Hepatocyte (in vitro differentiated cells): ENCODE data around the gene RUNX1. TPM values are rescaled to one million over a fixed set of nuclear protein-coding genes. Genes with fewer than 3 reads are reported as not detected.
A peak's percentile ranks its signal among the peaks of the same experiment; 100 is the strongest.

Experiments
- DNase-seq: peaks from one replicate; pipeline ENCODE4 v3.0.0-alpha.2; 2016; ENCODE audit warnings: low spot score
- H2AFZ ChIP-seq: fragments of 200-600 bp; sonication (generic); 2 replicates; pipeline ENCODE4 v1.6.0; 2016; ENCODE audit warnings: antibody characterized with exemption, mild to moderate bottlenecking
- H3K27ac ChIP-seq: fragments of 200-600 bp; sonication (generic); 2 replicates; pipeline ENCODE4 v1.5.1; 2016; ENCODE audit warnings: mild to moderate bottlenecking
- H3K27me3 ChIP-seq: fragments of 200-600 bp; sonication (generic); 2 replicates; pipeline ENCODE4 v1.6.1; 2016
- H3K36me3 ChIP-seq: fragments of 200-600 bp; sonication (generic); replicated peaks from 2 replicates; pipeline ENCODE4 v1.5.1; 2016; ENCODE audit warnings: low read depth; ENCODE audit not compliant: insufficient read depth
- H3K4me1 ChIP-seq: fragments of 200-600 bp; sonication (generic); 2 replicates; pipeline ENCODE4 v1.5.1; 2016; ENCODE audit warnings: mild to moderate bottlenecking, moderate library complexity; ENCODE audit not compliant: insufficient read depth
- H3K4me2 ChIP-seq: fragments of 200-600 bp; sonication (generic); 2 replicates; pipeline ENCODE4 v1.6.0; 2016
- H3K4me3 ChIP-seq: fragments of 200-600 bp; sonication (generic); 2 replicates; pipeline ENCODE4 v1.5.1; 2016; ENCODE audit warnings: mild to moderate bottlenecking
- H3K79me2 ChIP-seq: fragments of 200-600 bp; sonication (generic); 2 replicates; pipeline ENCODE4 v1.6.0; 2017; ENCODE audit warnings: mild to moderate bottlenecking
- H3K9me2 ChIP-seq: fragments of 200-600 bp; sonication (generic); replicated peaks from 2 replicates; pipeline ENCODE4 v1.6.0; 2017; ENCODE audit warnings: mild to moderate bottlenecking; ENCODE audit not compliant: insufficient read depth
- H3K9me3 ChIP-seq: fragments of 200-600 bp; sonication (generic); 2 replicates; pipeline ENCODE4 v1.5.1; 2016; ENCODE audit warnings: low read depth, mild to moderate bottlenecking
- H4K20me1 ChIP-seq: fragments of 200-600 bp; sonication (generic); 2 replicates; pipeline ENCODE4 v1.6.0; 2016; ENCODE audit warnings: mild to moderate bottlenecking; ENCODE audit not compliant: insufficient read depth, poor library complexity, severe bottlenecking
- EZH2 ChIP-seq: fragments of 200-600 bp; sonication (generic); IDR thresholded peaks from 2 replicates; pipeline ENCODE4 v1.6.1; 2016; ENCODE audit warnings: antibody characterized with exemption, mild to moderate bottlenecking, borderline replicate concordance
- EZH2phosphoT487 ChIP-seq: fragments of 200-600 bp; sonication (generic); IDR thresholded peaks from one replicate; pipeline ENCODE4 v1.6.1; 2018; ENCODE audit warnings: antibody characterized with exemption, mild to moderate bottlenecking, low read depth, moderate library complexity; ENCODE audit not compliant: unreplicated experiment, severe bottlenecking
- WGBS: methylation state at CpG from one replicate; pipeline ENCODE4 v1.1.6; 2016; ENCODE audit warnings: low lambda C conversion rate; ENCODE audit errors: missing lambda C conversion rate; 5-methylcytosine and 5-hydroxymethylcytosine counted together
- polyA plus RNA-seq: library from polyadenylated mRNA; unstranded; fragments of >200 nt; fragmentation: Nextera tagmentation; extraction: Ambion mirVana; gene quantifications from 2 replicates; pipeline ENCODE4 v1.2.1, GENCODE V29; 2016
- total RNA-seq: library from RNA; depleted of rRNA; stranded (reverse); fragments of >200 nt; gene quantifications from 2 replicates; pipeline ENCODE4 v1.2.3, GENCODE V29; 2014
- TF ChIP-seq, protein P1 (sequence below): fragments of 200-600 bp; sonication (generic); IDR thresholded peaks from 2 replicates; pipeline ENCODE4 v1.5.1; 2016; ENCODE audit warnings: antibody characterized with exemption, mild to moderate bottlenecking; ENCODE audit not compliant: poor library complexity

Gene RUNX1
- total and polyA plus RNA-seq, 2 experiments from 2014 or later: 8.5 to 10.9 TPM

DNA sequence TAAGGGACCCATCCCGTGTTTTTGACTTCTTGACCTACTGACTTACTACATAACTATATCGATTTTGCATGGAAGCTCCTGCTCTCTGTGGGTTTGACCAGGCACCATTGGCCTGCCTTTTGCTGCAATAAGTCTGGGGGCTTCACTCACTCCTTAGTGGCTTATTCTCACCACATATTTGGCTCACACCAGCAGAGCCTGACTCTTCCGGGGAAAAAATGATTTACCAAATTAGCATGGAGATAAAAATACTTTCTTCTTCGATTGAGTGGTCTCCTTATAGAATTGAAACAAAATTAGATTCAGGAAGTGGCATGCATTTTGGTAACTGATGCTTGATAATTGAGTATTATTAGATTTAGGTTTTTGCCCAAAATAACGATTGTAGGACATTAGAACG is 129.7 kb downstream of the RUNX1 start:
- H3K4me3 ChIP-seq: no peak overlapping the region
- no peaks in the 10 kb centered on the region for H3K79me2 ChIP-seq
- no peaks in the 10 kb centered on the region for H3K9me3 ChIP-seq
- H3K36me3 ChIP-seq: no peaks in the 10 kb centered on the region
- peaks cover 12% of the 10 kb centered on the region for H3K4me1 ChIP-seq
- H3K27ac ChIP-seq: no peak overlapping the region
- H2AFZ ChIP-seq: no peak overlapping the region
- no peak overlapping the region for H3K4me2 ChIP-seq
- no peaks in the 10 kb centered on the region for H3K27me3 ChIP-seq
- no peaks in the 10 kb centered on the region for H4K20me1 ChIP-seq
- DNase-seq: no peak
- TF ChIP-seq EZH2phosphoT487: no peak
- TF ChIP-seq, protein P1, sequence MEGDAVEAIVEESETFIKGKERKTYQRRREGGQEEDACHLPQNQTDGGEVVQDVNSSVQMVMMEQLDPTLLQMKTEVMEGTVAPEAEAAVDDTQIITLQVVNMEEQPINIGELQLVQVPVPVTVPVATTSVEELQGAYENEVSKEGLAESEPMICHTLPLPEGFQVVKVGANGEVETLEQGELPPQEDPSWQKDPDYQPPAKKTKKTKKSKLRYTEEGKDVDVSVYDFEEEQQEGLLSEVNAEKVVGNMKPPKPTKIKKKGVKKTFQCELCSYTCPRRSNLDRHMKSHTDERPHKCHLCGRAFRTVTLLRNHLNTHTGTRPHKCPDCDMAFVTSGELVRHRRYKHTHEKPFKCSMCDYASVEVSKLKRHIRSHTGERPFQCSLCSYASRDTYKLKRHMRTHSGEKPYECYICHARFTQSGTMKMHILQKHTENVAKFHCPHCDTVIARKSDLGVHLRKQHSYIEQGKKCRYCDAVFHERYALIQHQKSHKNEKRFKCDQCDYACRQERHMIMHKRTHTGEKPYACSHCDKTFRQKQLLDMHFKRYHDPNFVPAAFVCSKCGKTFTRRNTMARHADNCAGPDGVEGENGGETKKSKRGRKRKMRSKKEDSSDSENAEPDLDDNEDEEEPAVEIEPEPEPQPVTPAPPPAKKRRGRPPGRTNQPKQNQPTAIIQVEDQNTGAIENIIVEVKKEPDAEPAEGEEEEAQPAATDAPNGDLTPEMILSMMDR: no peak
- no peak for TF ChIP-seq EZH2
- WGBS: 75% methylated on average over 6 of the region's 6 CpGs
- H3K9me2 ChIP-seq: no peaks in the 10 kb centered on the region

DNA sequence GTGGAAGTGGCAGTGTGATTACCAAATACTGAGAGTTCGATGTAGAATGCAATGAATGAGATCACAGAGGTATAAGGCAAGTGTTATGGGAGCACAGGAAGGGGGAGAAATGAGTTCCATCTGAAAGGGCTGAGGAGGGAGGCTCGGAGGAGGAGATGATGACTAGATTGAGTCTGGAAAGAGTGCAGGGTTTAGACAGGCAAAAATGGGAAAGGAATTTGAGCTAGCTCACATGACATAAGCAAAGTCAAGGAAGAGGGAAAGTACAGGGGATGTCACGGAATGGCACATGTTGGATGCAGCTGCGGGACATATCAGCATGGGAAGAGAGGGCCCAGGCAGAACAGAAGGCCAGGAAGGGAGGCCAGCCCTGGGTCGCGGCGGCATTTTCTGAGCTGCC is 132.7 kb downstream of the RUNX1 start:
- no peaks in the 10 kb centered on the region for H3K9me2 ChIP-seq
- no peaks in the 10 kb centered on the region for H3K36me3 ChIP-seq
- no peak overlapping the region for H3K4me3 ChIP-seq
- H3K79me2 ChIP-seq: no peaks in the 10 kb centered on the region
- H3K9me3 ChIP-seq: no peaks in the 10 kb centered on the region
- H3K27ac ChIP-seq: no peak overlapping the region
- no peak overlapping the region for H3K4me2 ChIP-seq
- no peaks in the 10 kb centered on the region for H3K27me3 ChIP-seq
- no peak overlapping the region for H2AFZ ChIP-seq
- WGBS: 81% methylated on average over 7 of the region's 7 CpGs
- TF ChIP-seq EZH2phosphoT487 (no peak), EZH2 (no peak)
- no peaks in the 10 kb centered on the region for H4K20me1 ChIP-seq
- no peak for DNase-seq
- H3K4me1 ChIP-seq: peaks cover 16% of the 10 kb centered on the region

DNA sequence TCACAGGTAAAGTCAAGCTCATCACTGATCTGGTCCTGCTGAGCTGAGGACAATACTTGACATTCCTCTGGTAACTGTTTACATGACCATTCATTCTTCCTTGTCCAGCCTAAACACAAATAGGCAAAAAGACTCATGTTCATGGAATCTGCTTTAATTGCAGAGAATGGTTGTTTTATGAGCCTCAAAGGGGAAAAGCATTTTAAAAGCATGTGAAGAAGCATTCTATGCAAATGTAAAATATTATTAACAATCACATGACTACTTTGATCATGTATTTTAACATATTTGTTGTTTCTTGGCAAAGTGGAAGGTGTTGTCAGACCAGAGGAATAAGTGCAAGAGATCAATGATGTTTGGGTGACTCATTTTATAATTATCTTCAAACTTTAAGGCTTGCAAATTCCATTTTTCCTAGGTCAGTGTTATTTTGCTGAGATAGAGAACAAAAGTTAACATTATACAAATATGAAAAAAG is 133.7 kb downstream of the RUNX1 start:
- H3K36me3 ChIP-seq: no peaks in the 10 kb centered on the region
- peaks cover 16% of the 10 kb centered on the region for H3K4me1 ChIP-seq
- no peaks in the 10 kb centered on the region for H3K9me3 ChIP-seq
- H2AFZ ChIP-seq: no peak overlapping the region
- H3K4me3 ChIP-seq: no peak overlapping the region
- DNase-seq: no peak
- no peak overlapping the region for H3K4me2 ChIP-seq
- H3K27ac ChIP-seq: no peak overlapping the region
- H4K20me1 ChIP-seq: no peaks in the 10 kb centered on the region
- H3K9me2 ChIP-seq: no peaks in the 10 kb centered on the region
- no peaks in the 10 kb centered on the region for H3K79me2 ChIP-seq
- TF ChIP-seq, protein P1: no peak
- TF ChIP-seq EZH2: no peak
- TF ChIP-seq EZH2phosphoT487: no peak
- H3K27me3 ChIP-seq: no peaks in the 10 kb centered on the region

DNA sequence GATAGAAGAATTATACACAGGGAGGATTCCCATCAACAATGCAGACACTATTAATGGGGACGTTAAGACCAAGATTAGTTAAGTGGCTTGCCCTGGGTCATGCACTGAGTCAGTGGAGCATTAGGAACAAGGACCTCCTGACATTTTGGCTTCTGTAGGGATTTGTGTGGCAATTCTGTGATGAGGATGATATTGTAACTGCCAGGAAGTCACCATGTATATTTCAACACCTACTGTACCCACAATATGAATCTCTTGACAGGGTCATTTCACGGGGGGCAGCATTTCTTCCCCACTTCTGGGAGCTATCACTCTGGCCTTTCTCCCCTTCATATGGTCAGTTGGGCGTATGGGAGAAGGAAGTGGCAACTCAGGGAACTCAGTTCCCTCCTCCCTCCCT is 134.9 kb downstream of the RUNX1 start:
- Histone ChIP-seq H2AFZ (no peak overlapping the region), H3K79me2 (no peaks in the 10 kb centered on the region), H4K20me1 (no peaks in the 10 kb centered on the region), H3K36me3 (no peaks in the 10 kb centered on the region), H3K27me3 (no peaks in the 10 kb centered on the region), H3K9me2 (no peaks in the 10 kb centered on the region), H3K9me3 (no peaks in the 10 kb centered on the region), H3K4me2 (no peak overlapping the region), H3K4me3 (no peak overlapping the region), H3K4me1 (peaks cover 16% of the 10 kb centered on the region), H3K27ac (peak overlapping the region; percentile 73)
- WGBS: 69% methylated on average over 3 of the region's 3 CpGs
- no peak for DNase-seq
- TF ChIP-seq EZH2phosphoT487 (no peak), EZH2 (no peak)
- TF ChIP-seq, protein P1: no peak
